Body of pancreas (tissue), 4 donors: ENCODE measurements around the gene FAM78A. TPM values are rescaled to one million over a fixed set of nuclear protein-coding genes. Genes with fewer than 3 reads are reported as not detected.

Experiments
- ATAC-seq: fragments of 150-250 bp; one replicate; pipeline ENCODE4 v1.9.1; 2016
- DNase-seq, 4 donors: peaks; one replicate each; pipeline ENCODE4 v3.0.0-alpha.2; 2019
- H3K27ac ChIP-seq, 4 donors: fragments of 200-600 bp; sonication (generic); 1 replicate in 3 of 4; 2 replicates in 1 of 4; pipeline versions ENCODE4 v1.5.1 to v1.6.1; 2016 to 2019; ENCODE audit warnings: mild to moderate bottlenecking in 1 of 4, mixed read lengths in 1 of 4, moderate library complexity in 1 of 4
- H3K27me3 ChIP-seq, 2 donors: fragments of 200-600 bp; sonication (generic); one replicate each; pipeline ENCODE4 v1.6.0; 2016; ENCODE audit warnings: mild to moderate bottlenecking in 1 of 2
- H3K36me3 ChIP-seq, 2 donors: fragments of 200-600 bp; sonication (generic); replicated peaks in 1 of 2; 2 replicates each; pipeline ENCODE4 v1.5.1; 2016; ENCODE audit warnings: low read depth in 2 of 2; ENCODE audit not compliant: insufficient read depth in 1 of 2
- H3K4me1 ChIP-seq: fragments of 200-600 bp; sonication (generic); one replicate; pipeline ENCODE4 v1.6.0; 2016
- H3K4me3 ChIP-seq, 2 donors: fragments of 200-600 bp; sonication (generic); 1 replicate in 1 of 2; 2 replicates in 1 of 2; pipeline ENCODE4 v1.5.1; 2016 to 2019
- H3K9me3 ChIP-seq, 3 donors: fragments of 200-600 bp; sonication (generic); 1 replicate in 2 of 3; 2 replicates in 1 of 3; pipeline ENCODE4 v1.5.1; 2016
- POLR2A ChIP-seq, 3 donors: fragments of 450-650 bp; IDR thresholded peaks; one replicate each; pipeline ENCODE4 v1.6.1; 2016; ENCODE audit warnings: antibody characterized with exemption in 3 of 3, mild to moderate bottlenecking in 2 of 3
- WGBS, 2 donors: methylation state at CpG; one replicate each; pipeline ENCODE4 v1.1.5; 2017; 5-methylcytosine and 5-hydroxymethylcytosine counted together
- intact Hi-C: fragments of 100-400 bp; cut with DNase I; formaldehyde crosslinking; loops from one replicate; pipeline ENCODE4 v1.15.1; 2023
- total RNA-seq, 2 donors: library from RNA; depleted of rRNA; stranded (reverse); fragments of >200 nt; gene quantifications; one replicate each; pipeline ENCODE4 v1.1.0, GENCODE V29; 2016
- TF ChIP-seq, protein P1 (sequence below), 7 experiments: fragments of 450-650 bp in 4 of 7; fragments of 200-600 bp in 3 of 7; sonication (generic) in 3 of 7; IDR thresholded peaks; one replicate each; pipeline ENCODE4 v1.5.1; 2016 to 2019; ENCODE audit warnings: antibody characterized with exemption in 7 of 7

FAM78A gene
- total RNA-seq, 2 donors from 2014 or later = under 0.01 to 0.78 TPM

DNA sequence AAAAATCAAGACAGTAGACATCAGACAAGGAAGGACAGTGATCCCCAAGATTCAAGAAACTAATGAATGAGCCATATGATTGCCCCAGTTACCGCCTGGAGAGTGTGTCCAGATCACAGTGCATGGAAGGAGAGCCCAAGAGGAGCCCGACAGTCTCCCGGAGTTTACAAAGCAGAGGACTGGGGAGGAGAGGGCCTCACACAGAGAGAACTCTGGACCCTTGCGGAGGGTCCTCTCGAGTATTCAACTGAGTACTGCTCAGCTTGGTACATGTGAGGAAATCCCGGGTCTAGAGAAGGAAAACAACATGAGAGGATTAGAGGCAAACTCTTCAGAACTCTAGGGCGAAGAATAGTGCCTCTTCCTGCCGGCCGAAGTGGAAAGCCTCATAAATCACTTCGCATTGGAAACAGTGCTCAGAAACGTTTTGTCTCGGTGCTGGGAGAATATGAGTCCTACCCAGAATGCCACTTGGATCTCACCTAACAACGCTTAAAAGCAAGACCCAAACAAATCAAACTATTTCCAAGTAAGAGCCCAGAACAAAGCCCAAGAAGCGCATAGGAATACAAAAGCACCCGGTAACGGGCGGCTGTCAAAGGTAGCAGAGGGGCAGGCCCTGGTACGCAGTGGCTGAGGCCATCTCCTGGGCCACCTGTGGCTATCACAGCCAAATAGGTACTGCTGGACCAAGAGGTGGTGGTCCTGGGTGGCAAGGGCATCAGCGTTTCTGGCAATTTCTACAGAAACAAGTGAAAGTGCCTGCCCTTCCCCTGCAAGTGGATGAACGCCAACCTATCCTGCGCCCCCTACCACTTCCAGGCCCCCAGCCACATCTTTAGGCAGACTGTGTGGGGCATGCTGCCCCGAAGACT lies 36.0 kb downstream of the FAM78A start:
- Histone ChIP-seq H3K4me3 (no peak overlapping the region), H3K27ac (no peak overlapping the region), H3K9me3 (no peaks in the 10 kb centered on the region), H3K4me1 (peaks cover 24% of the 10 kb centered on the region), H3K36me3 (no peaks in the 10 kb centered on the region), H3K27me3 (no peaks in the 10 kb centered on the region)
- TF ChIP-seq, protein P1, sequence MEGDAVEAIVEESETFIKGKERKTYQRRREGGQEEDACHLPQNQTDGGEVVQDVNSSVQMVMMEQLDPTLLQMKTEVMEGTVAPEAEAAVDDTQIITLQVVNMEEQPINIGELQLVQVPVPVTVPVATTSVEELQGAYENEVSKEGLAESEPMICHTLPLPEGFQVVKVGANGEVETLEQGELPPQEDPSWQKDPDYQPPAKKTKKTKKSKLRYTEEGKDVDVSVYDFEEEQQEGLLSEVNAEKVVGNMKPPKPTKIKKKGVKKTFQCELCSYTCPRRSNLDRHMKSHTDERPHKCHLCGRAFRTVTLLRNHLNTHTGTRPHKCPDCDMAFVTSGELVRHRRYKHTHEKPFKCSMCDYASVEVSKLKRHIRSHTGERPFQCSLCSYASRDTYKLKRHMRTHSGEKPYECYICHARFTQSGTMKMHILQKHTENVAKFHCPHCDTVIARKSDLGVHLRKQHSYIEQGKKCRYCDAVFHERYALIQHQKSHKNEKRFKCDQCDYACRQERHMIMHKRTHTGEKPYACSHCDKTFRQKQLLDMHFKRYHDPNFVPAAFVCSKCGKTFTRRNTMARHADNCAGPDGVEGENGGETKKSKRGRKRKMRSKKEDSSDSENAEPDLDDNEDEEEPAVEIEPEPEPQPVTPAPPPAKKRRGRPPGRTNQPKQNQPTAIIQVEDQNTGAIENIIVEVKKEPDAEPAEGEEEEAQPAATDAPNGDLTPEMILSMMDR (IDR thresholded peaks at IDR 0.05) = no peak
- TF ChIP-seq POLR2A (IDR thresholded peaks at IDR 0.05) = no peak
- no peak for ATAC-seq
- WGBS, 2 donors = 77 to 80% methylated on average over 22 of the region's 22 CpGs
- DNase-seq = no peak
- intact Hi-C loops = no loop called here

DNA sequence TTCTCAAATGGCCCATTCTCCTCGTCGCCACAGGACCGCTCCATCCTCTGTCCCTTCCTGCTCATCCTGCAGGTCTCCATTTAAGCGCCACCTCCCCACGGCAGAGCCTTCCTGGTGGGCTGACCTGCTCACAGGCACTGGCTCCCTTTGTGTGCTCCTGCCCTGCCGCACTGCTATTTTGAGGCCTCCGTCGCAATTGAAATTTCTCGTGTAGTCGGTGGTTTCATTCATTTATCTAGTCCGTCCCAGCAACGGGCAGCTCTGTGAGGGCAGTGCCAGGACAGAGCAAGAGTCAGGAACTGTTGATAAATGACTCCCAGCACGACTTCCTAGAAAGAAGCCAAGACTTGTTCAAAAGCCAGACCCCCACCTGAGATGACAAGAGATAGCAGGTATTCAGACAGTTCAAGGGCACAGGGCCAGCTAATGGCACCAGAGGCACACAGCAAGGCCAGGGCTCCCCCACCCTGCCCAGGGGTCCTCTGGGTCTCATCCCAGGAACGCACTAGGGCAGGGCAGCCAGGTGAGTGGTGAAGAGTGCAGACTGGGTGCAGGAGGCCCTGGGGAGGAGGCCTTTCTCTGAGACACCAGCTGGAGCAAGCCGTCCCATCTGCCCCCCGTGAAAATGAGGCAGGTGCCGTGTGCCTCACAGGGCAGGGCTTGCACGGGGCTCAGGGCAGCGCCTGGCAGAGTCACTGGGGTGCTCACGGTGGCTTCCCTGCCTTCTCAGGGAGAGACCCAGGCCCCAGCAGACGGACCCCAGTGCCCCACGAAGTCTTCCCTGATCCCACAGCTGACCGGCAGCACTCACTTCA lies 36.9 kb downstream of the FAM78A start:
- Histone ChIP-seq H3K4me1 (peaks cover 24% of the 10 kb centered on the region), H3K9me3 (no peaks in the 10 kb centered on the region), H3K36me3 (no peaks in the 10 kb centered on the region), H3K4me3 (no peak overlapping the region), H3K27me3 (no peaks in the 10 kb centered on the region), H3K27ac (no peak overlapping the region)
- intact Hi-C loops = no loop called here
- DNase-seq (no peak), ATAC-seq (no peak)
- TF ChIP-seq POLR2A (IDR thresholded peaks at IDR 0.05) = no peak
- TF ChIP-seq, protein P1 (IDR thresholded peaks at IDR 0.05) = no peak
- 65 to 71% methylated on average over 16 to 18 of the region's 23 CpGs for WGBS, 2 donors

DNA sequence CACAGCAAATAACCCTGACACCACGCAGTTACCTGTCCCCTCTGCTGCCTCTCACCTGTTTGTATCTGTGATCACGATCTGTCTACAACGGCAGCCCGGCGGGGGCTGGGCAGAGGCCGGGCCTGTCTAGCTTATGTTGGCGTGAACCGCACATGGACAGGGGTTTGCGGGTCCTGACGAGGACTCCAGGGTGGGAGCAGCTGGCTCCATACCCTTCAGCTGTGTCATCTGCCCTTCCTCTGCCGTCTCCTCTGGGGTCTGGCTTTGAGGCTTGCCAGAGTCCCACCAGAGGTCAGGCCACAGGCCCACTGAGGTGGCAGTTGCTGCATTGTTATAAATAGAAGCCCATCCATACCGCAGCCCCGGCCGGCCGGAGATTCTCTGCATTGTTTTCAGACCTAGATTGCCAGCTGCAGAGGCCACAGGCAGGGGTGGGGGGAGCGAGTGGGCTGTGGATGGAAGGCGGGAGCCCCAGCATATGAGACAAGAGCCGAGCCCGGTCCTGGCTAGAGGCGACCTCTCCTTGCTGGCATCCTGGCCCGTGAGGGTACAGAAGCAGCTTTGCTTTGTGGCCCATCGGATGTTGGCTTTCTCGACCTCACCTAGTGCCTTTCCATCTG lies 37.8 kb downstream of the FAM78A start:
- intact Hi-C loops = no loop called here
- H3K9me3 ChIP-seq = no peaks in the 10 kb centered on the region
- H3K27me3 ChIP-seq = no peaks in the 10 kb centered on the region
- H3K4me1 ChIP-seq = peaks cover 24% of the 10 kb centered on the region
- H3K36me3 ChIP-seq = peaks cover 0 to 4% of the 10 kb centered on the region in 2 donors
- TF ChIP-seq, protein P1 (IDR thresholded peaks at IDR 0.05) = no peak
- TF ChIP-seq POLR2A (IDR thresholded peaks at IDR 0.05) = no peak
- DNase-seq (no peak), ATAC-seq (no peak)
- no peak overlapping the region for H3K27ac ChIP-seq
- WGBS, 2 donors = 52 to 66% methylated on average over 6 to 23 of the region's 23 CpGs
- no peak overlapping the region for H3K4me3 ChIP-seq

DNA sequence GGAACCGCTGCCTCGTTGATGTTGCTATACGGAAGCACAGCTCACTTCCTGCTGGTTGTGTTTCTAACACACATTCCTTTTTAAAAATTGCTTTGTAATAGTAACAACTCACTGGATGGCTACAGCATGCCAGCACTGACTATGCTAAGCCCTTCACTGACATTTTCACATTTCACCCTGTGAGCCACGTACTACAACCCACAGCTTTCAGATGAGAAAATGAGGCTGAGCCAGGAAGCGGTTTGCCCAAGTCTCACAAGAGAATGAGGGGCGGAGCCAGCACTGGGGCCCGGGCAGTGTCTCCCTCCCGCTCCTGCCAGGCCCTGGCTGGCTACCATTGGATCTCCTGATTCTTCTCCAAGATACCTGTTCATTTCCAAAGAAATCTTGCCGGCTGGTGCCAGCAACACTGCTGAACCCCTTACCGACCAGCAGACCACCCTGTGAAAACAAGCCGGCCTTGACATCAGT lies 38.3 kb downstream of the FAM78A start:
- peak; percentile 48 to 69 (median 63) for DNase-seq
- Histone ChIP-seq H3K36me3 (peaks cover 0 to 8% of the 10 kb centered on the region in 2 donors), H3K4me3 (no peak overlapping the region), H3K4me1 (peaks cover 24% of the 10 kb centered on the region), H3K27me3 (no peaks in the 10 kb centered on the region), H3K27ac (peak overlapping the region in 1 of 4 donors; percentile 23), H3K9me3 (no peaks in the 10 kb centered on the region)
- intact Hi-C loops = no loop called here
- ATAC-seq = peak; percentile 57
- 13 to 14% methylated on average over 6 to 11 of the region's 11 CpGs for WGBS, 2 donors
- TF ChIP-seq, protein P1 (IDR thresholded peaks at IDR 0.05) = no peak
- no peak for TF ChIP-seq POLR2A (IDR thresholded peaks at IDR 0.05)
